Cerebellar nuclear complex (tissue), 1 donor: ENCODE measurements around the gene DNAH2.

Source experiments
- DNase-seq, 2 experiments: peaks; one replicate each; lab custom pipeline; 2025; lab: John Stamatoyannopoulos, UW

Gene DNAH2

GRCh38 chr17:7716901-7717755, at the start of gene DNAH2:
DNAH2 (plus strand) TSS chr17:7717744; CDS start chr17:7719735, 1,991 bp downstream.
- DNase-seq = no peak

DNA sequence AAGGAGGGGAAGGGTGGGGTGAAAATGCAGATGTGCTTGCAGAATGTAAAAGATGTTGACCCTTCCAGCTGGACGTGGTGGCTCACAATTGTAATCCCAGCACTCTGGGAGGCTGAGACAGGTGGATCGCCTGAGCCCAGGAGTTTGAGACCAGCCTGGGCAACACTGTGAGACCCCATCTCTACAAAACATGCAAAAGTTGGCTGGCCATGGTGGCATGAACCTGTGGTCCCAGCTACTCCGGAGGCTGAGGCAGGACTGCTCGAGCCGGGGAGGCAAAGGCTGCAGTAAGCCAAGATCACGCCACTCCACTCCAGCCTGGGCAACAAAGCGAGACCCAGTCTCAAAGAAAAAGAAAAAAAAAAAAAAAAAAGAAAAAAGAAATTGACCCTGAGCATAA, 49.1 kb upstream of the DNAH2 start:
- no peak for DNase-seq

DNA sequence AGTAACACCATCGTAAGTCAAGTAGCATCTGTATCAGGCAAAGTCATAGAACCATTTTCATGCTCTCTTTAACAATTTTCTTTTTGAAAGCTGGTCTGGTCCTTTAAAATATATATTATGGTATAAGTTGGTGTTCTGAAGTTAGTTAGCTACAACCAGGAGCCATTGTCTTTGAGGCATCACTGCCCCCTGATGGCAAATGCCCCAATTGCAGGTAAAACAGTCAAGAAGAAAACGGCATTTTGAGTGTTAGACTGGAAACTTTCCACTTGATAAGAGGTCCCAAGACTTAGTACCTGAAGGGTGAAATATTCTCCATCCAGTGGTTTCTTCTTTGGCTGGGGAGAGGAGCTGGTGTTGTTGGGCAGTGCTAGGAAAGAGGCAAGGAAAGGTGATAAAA, 44.3 kb upstream of the DNAH2 start:
- no peak for DNase-seq

GRCh38 chr17:7674934-7675333, 42.6 kb upstream of the DNAH2 start:
- DNase-seq = no peak

DNA sequence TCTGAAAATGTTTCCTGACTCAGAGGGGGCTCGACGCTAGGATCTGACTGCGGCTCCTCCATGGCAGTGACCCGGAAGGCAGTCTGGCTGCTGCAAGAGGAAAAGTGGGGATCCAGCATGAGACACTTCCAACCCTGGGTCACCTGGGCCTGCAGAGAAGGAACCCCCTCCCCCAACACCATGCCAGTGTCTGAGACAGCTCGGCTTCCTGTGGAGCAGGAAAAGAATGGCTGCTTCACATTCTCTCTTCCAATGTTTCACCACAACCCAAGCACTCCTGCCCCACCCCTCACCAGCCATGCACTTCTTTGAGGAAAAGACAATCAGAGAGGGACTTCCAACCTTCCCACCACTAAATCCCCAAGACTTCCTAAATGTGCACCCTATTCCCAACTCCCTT, 41.0 kb upstream of the DNAH2 start:
- no peak for DNase-seq

DNA sequence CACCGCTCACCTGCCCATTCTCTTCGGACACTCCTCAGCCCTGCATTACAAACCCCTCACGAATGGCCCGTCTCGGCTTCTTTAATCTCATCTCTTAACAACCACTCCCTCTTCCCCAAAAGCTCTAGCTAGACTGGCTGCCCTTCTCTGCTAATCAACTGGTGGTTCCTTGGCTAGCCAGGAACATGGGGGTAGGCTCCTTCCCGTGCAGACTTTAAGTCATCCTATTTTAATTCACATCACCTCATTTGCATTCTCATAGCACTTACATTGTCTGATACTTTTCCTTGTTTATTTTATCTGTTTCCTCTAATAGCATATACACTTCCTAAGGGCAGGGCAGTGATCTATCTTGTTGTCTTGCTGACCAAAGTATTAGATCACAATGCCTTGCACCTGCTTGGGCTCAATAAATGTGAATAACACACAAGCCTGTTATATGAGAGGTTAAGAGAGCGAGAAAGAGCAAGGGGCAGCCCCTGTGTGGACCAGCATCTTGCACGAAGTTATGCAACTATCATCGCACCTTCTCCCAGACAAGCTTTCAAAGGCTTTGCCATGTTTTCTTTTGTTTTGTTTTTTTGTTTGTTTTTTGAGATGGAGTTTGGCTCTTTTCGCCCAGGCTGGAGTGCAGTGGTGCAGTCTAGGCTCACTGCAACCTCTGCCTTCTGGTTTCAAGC, 40.0 kb upstream of the DNAH2 start:
- no peak for DNase-seq

DNA sequence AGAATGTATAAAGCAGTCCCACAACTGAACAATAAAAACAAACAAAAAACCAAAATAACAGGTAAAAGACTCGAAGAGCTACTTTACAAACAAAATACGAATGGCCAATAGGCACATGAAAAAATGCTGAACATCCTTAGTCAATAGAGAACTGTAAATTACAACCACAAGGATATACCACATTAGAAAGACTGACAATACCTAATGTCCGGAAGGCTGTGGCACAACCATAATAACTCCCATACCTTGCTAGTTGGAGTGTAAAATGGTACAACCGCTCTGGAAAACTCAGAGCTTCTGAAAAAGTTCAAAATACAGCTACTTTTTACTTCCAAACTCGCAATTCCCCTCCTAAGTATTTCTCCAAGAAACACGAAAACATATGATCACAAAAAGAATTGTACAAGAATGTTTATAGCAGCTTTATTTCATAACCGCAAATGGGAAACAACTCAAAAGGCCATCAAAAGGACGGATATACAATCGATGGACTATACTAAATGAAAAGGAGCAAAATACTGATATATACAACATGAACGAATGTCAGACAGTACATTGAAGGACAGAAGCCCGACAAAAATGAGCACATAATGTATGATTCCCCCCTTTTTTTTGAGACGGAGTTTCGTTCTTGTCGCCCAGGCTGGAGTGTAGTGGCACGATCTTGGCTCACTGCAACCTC, 32.6 kb upstream of the DNAH2 start:
- no peak for DNase-seq

- peak; percentile 34 to 86 for DNase-seq
Measured at GRCh38 chr17:7685533-7686221, 31.9 kb upstream of the DNAH2 start.

- peak in 1 of 2 experiments; percentile 86 for DNase-seq
Measured at GRCh38 chr17:7686222-7687071, 31.1 kb upstream of the DNAH2 start.

- peak; percentile 27 to 63 for DNase-seq
Measured at GRCh38 chr17:7687072-7687907, 30.3 kb upstream of the DNAH2 start, which contains the start of gene TP53. TP53 (minus strand) TSS chr17:7687490; CDS start chr17:7676594, 10,896 bp downstream.

- peak; percentile 85 to 95 for DNase-seq
Measured at GRCh38 chr17:7687908-7688807, 29.4 kb upstream of the DNAH2 start, which contains the start of gene WRAP53. WRAP53 (plus strand) TSS chr17:7688477; CDS start chr17:7688649, 172 bp downstream.

DNA sequence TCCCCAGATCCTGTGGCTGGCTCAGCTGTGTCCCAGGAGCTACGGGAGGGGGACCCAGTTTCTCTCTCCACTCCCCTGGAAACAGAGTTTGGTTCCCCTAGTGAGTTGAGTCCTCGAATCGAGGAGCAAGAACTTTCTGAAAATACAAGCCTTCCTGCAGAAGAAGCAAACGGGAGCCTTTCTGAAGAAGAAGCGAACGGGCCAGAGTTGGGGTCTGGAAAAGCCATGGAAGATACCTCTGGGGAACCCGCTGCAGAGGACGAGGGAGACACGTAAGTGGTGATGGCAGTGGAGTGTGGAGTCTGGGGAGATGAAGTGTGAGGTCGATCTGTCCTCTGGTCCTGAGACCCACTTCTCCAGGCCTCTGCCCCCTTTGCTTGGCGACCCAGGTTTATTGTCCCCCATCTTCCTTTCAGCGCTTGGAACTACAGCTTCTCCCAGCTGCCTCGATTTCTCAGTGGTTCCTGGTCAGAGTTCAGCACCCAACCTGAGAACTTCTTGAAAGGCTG, 28.7 kb upstream of the DNAH2 start:
- DNase-seq = no peak

- DNase-seq = no peak
Measured at GRCh38 chr17:7695586-7695985, 22.0 kb upstream of the DNAH2 start.

DNA sequence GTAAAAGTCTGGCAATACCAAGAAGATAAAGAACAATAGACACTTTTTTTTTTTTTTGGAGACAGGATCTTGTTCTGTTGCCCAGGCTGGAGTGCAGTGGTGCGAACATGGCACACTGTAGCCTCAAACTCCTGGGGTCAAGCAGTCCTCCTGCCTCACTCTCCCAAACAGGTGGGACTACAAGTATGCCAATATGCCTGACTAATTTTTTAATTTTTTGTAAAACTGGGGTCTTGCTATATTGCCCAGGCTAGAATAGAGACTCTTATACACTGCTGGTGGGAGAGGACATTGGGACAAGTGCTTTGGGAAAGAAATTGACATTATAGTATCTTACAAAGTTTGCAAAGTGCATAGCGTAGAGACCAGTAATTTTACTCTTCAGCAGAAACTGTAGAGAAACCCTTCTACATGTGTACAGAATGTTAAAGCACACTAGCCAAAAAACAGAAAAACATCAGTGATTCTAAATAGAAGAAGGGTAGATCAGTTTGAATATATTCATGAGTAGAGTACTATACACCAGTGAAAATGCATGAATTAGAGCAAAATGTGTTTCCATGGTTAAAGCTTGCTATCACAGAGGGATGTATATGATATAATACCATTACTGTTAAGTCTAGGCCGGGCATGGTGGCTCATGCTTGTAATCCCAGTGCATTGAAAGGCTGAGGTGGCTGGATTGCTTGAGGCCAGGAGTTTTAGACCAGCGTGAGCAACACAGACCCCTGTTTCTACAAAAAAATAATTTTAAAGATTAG, 19.5 kb upstream of the DNAH2 start:
- DNase-seq = no peak

DNA sequence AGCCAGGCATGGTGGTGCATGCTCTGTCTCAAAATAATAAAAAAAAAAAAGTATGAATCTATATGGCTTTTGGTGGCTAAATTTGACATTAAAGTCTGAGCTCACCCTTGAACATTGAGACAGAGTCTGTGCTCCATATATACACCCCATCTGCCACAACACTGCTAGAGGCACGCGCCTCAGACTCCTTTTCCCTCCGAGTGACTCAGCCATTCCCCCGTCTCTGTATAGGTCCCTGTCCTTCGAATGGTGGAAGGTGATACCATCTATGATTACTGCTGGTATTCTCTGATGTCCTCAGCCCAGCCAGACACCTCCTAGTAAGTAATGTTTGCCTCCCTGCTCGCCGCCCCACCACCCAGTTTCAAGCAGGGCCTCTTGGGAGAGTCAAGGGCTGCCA, 17.0 kb upstream of the DNAH2 start:
- no peak for DNase-seq

GRCh38 chr17:7701681-7702080, 15.9 kb upstream of the DNAH2 start:
- DNase-seq = no peak

GRCh38 chr17:7702776-7703175, 14.8 kb upstream of the DNAH2 start:
- DNase-seq = no peak
